OCI-LY3 (cell line): ENCODE measurements around the gene ALKBH7.

Experiments used
- H2AFZ ChIP-seq: fragments of 200-600, 300-600 bp; shearing (Covaris generic); 2 replicates; pipeline ENCODE4 v1.6.0; 2014; ENCODE audit warnings: antibody characterized with exemption, low read depth, low read length
- H3K27ac ChIP-seq: fragments of 200-600, 300-600 bp; sonication (generic); 2 replicates; pipeline ENCODE4 v1.5.1; 2014; ENCODE audit warnings: mild to moderate bottlenecking, low read length, moderate library complexity, mixed read lengths
- H3K27me3 ChIP-seq: fragments of 200-600, 300-600 bp; sonication (generic); 2 replicates; pipeline ENCODE4 v1.6.1; 2014; ENCODE audit warnings: low read depth, low read length, mixed read lengths
- H3K36me3 ChIP-seq: fragments of 200-600, 300-600 bp; sonication (generic); replicated peaks from 2 replicates; pipeline ENCODE3; 2014; ENCODE audit warnings: low read depth, low read length, mixed read lengths
- H3K4me1 ChIP-seq: fragments of 300-600, 200-600 bp; sonication (generic); 2 replicates; pipeline ENCODE4 v1.6.1; 2014; ENCODE audit warnings: low read length, mixed read lengths
- H3K4me2 ChIP-seq: fragments of 200-600, 300-600 bp; sonication (generic); 2 replicates; pipeline ENCODE4 v1.6.1; 2014; ENCODE audit warnings: low read length, mixed read lengths
- H3K4me3 ChIP-seq: fragments of 300-600, 200-600 bp; sonication (generic); 2 replicates; pipeline ENCODE4 v1.5.1; 2014; ENCODE audit warnings: antibody characterized with exemption, mild to moderate bottlenecking, low read length, moderate library complexity
- H3K79me2 ChIP-seq: fragments of 300-600, 200-600 bp; shearing (Covaris generic); 2 replicates; pipeline ENCODE4 v1.6.1; 2014; ENCODE audit warnings: mild to moderate bottlenecking, low read length, mixed read lengths
- H3K9ac ChIP-seq: fragments of 300-600, 200-600 bp; shearing (Covaris generic); 2 replicates; pipeline ENCODE4 v1.6.0; 2014; ENCODE audit warnings: mild to moderate bottlenecking, low read length, moderate library complexity
- H3K9me3 ChIP-seq: fragments of 200-600, 300-600 bp; shearing (Covaris generic); 2 replicates; pipeline ENCODE4 v1.6.1; 2014; ENCODE audit warnings: low read length, mixed read lengths; ENCODE audit not compliant: insufficient read depth
- H4K20me1 ChIP-seq: fragments of 200-600, 300-600 bp; sonication (generic); 2 replicates; pipeline ENCODE4 v1.6.1; 2016; ENCODE audit warnings: low read length, mixed read lengths; ENCODE audit not compliant: insufficient read depth
- EZH2phosphoT487 ChIP-seq: fragments of 200-600 bp; shearing (Covaris generic); IDR thresholded peaks from 2 replicates; pipeline ENCODE4 v1.6.1; 2018; ENCODE audit warnings: antibody characterized with exemption, mixed run types, low read depth
- TF ChIP-seq, protein P1 (sequence below): fragments of 200-600, 300-600 bp; sonication (generic); IDR thresholded peaks from 2 replicates; pipeline ENCODE4 v1.5.1; 2014; ENCODE audit warnings: antibody characterized with exemption, low read length, low read depth

Gene ALKBH7

DNA sequence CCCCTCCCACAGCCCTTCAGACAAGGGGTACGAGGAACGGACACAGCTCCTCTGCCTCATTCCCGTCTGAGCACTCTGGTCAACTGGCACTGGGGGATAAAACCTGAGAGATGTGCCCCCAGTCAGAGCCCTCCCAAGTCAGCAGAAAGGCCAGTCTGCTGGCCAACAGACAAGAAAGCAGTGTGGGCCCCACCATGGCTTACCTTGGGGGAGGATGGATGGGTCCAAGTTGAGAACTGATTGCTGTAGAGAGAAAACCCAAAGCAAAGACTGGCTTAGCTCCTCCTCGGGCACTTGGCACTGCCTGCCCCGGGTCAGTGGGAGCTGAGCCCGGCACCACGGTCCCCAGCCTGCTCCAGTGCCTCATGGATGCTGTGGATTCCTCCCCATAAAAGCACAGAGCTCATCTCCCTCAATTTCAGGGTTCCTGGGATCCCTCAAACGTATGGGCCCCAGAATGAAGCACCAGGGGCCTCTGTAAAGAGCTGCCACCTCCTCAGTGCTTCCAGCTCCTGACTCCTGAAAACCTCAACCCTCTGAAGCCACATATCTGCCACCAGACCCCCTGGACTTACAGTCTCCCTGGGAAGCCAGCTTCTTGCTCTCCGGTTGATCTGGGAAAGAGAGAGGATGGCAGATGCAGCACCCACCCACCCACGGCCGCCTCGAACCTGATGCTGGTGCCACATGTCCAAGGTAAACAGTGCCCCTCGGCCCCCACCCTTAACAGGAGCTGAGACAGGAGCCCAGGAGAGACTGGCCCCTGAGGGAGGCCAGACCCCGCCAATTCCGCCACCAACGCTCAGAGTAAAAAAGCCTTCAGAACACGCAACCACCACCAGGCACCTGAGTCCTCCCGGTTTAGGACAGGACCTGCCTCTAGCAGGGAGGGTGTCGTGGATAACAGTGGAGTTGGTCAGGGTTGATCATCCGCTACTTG lies 48.8 kb downstream of the ALKBH7 start:
- Histone ChIP-seq H2AFZ (no peak overlapping the region), H3K9ac (no peak overlapping the region), H3K4me2 (no peak overlapping the region), H3K27ac (no peak overlapping the region), H3K79me2 (peaks cover 81% of the 10 kb centered on the region), H3K4me1 (peaks cover 24% of the 10 kb centered on the region), H3K36me3 (peaks cover 70% of the 10 kb centered on the region), H3K4me3 (no peak overlapping the region), H4K20me1 (peaks cover 72% of the 10 kb centered on the region), H3K9me3 (no peaks in the 10 kb centered on the region), H3K27me3 (no peaks in the 10 kb centered on the region)
- TF ChIP-seq, protein P1, sequence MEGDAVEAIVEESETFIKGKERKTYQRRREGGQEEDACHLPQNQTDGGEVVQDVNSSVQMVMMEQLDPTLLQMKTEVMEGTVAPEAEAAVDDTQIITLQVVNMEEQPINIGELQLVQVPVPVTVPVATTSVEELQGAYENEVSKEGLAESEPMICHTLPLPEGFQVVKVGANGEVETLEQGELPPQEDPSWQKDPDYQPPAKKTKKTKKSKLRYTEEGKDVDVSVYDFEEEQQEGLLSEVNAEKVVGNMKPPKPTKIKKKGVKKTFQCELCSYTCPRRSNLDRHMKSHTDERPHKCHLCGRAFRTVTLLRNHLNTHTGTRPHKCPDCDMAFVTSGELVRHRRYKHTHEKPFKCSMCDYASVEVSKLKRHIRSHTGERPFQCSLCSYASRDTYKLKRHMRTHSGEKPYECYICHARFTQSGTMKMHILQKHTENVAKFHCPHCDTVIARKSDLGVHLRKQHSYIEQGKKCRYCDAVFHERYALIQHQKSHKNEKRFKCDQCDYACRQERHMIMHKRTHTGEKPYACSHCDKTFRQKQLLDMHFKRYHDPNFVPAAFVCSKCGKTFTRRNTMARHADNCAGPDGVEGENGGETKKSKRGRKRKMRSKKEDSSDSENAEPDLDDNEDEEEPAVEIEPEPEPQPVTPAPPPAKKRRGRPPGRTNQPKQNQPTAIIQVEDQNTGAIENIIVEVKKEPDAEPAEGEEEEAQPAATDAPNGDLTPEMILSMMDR = no peak
- TF ChIP-seq EZH2phosphoT487 = no peak

DNA sequence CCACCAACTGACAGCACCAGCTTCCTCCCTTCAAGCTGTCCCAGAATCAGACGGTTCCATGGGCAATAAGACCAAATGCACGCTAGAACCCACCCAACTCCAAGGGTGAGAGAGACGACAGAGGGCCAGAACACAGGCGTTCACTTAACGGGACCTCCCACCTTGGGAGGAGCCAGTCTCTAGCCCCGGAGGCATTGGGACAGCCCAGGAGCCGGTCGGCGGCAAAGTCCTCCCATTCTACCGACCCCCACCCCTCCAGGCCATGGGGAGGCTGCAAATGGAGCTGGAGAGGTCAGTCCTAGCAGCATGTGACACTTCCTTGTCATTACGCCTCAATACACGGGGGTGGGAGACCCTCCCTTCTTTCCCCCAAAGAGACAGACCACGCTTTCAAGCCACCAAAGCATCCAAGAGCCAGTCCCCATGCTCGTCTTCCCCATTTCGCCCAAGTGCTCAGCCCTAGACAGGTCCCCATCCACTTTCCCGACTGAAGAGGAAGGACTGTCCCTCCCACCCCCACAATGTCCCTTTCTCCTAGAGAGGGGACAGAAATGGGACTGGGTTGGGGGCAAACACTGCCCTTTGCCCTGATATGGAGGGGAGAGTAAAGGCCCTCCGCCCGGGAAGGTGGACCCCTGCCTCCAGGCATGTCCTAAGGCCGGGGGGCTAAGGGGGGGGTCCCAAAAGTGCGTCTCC lies 51.1 kb downstream of the ALKBH7 start:
- Histone ChIP-seq H2AFZ (no peak overlapping the region), H4K20me1 (peaks cover 55% of the 10 kb centered on the region), H3K9me3 (no peaks in the 10 kb centered on the region), H3K4me2 (peak overlapping the region; percentile 90), H3K27me3 (no peaks in the 10 kb centered on the region), H3K4me3 (peak overlapping the region; percentile 88), H3K27ac (peak overlapping the region; percentile 62), H3K79me2 (peaks cover 65% of the 10 kb centered on the region), H3K9ac (peak overlapping the region; percentile 90), H3K36me3 (peaks cover 52% of the 10 kb centered on the region), H3K4me1 (peaks cover 24% of the 10 kb centered on the region)
- TF ChIP-seq EZH2phosphoT487 = no peak
- TF ChIP-seq, protein P1 = no peak

DNA sequence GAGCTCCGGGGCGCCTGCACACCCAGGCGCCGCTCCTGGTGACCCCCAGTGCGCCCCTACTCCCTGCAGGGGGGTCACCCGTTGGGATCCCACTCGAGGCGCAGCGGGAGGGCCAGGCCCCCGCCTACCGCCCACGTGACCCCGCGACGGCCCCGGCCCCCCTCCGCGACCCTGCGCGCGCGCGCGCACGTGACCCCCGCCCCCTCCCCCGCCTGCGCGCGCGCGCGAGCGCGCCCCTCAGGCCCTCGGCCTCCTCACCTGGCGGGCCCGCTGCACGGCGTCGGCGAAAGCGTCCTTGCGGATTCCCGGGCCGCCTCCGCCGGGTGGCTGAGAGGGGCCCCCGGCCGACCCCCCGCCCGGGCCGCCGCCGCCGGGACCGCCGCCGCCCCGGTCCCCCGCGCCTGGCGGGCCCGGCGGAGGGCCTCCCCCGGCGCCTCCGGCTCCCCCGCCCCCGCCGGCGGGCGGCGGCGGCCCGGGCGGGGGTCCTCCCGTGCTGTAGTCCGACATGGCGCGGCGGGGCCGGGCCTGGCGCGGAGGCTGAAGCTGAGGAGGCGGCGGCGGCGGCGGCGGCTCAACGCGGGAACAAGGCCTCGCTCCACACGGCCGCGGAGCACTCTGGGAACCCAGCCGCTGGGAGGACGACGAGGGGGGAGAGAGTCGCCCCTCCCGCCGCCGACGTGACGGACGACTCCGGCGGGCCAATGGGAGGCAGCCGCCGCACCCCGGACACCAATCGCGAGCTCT lies 51.8 kb downstream of the ALKBH7 start, which contains the start of gene KHSRP:
TSS of gene KHSRP (minus strand) at position 617 of the 744 bp plus-strand sequence. CDS start at position 507, 110 bp downstream.
- Histone ChIP-seq H3K9ac (peak within 1 kb of the TSS; percentile 90), H3K4me2 (peak within 1 kb of the TSS; percentile 90), H3K4me1 (peaks cover 26% of the 10 kb centered on the region), H3K9me3 (no peaks in the 10 kb centered on the region), H3K27me3 (no peaks in the 10 kb centered on the region), H2AFZ (peak within 1 kb of the TSS; percentile 67), H3K4me3 (peak within 1 kb of the TSS; percentile 88), H3K27ac (peak within 1 kb of the TSS; percentile 62), H3K79me2 (peaks cover 57% of the 10 kb centered on the region), H4K20me1 (peaks cover 47% of the 10 kb centered on the region), H3K36me3 (peaks cover 45% of the 10 kb centered on the region)
- TF ChIP-seq, protein P1 = no peak
- TF ChIP-seq EZH2phosphoT487 = no peak
